ENCODE results near the gene RIC3. TPM values are rescaled to one million over a fixed set of nuclear protein-coding genes. Genes with fewer than 3 reads are reported as not detected.
A peak's percentile ranks its signal among the peaks of the same experiment; 100 is the strongest.

Gene RIC3
- total RNA-seq, 1 experiment from 2014 or later, result not detected

DNA sequence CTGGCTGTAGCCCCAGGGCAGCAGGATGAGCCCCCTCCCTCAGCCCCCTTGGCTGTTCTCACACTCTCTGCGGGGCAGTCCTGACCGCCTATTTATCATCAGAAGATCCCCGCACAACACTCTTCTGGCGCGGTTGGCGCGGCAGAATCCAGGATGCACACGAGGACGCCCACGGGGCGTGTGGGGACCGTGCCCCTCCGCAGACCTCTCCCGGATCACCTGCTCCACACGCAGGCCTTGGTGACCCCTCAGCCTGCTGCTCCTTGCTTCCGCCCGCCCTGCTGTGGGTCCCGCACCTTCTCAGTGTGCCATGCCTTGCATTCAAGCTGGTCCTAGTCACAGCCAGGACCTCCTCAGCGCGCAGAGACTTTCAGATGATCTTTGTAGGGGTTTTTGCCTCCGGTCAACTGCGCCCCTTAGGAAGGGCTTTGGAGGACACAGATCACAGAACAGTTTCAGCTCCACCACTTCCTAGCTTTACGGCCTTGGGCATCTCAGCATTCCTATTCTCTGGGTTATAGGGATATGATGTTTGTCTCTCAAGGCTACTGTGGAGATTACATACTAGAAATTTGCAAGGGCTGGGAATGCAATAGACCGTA, 88.7 kb downstream of the RIC3 start:
- peaks cover 18% of the 10 kb centered on the region for H3K27me3 ChIP-seq (replicated peaks; ENCODE audit: insufficient read depth, low read depth, low read length, poor library complexity)
- no peak for TF ChIP-seq EZH2 (IDR thresholded peaks at IDR 0.05; ENCODE audit: borderline replicate concordance, low read depth, low read length, poor library complexity, severe bottlenecking)
- TF ChIP-seq, protein P1, sequence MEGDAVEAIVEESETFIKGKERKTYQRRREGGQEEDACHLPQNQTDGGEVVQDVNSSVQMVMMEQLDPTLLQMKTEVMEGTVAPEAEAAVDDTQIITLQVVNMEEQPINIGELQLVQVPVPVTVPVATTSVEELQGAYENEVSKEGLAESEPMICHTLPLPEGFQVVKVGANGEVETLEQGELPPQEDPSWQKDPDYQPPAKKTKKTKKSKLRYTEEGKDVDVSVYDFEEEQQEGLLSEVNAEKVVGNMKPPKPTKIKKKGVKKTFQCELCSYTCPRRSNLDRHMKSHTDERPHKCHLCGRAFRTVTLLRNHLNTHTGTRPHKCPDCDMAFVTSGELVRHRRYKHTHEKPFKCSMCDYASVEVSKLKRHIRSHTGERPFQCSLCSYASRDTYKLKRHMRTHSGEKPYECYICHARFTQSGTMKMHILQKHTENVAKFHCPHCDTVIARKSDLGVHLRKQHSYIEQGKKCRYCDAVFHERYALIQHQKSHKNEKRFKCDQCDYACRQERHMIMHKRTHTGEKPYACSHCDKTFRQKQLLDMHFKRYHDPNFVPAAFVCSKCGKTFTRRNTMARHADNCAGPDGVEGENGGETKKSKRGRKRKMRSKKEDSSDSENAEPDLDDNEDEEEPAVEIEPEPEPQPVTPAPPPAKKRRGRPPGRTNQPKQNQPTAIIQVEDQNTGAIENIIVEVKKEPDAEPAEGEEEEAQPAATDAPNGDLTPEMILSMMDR (conservative IDR thresholded peaks at IDR 0.05; ENCODE audit: low read depth, low read length), result no peak
- H3K9me3 ChIP-seq (ENCODE audit: low read depth, low read length, poor library complexity, severe bottlenecking), result no peaks in the 10 kb centered on the region
- BruUV-seq (replicated peaks), result no TSS peak
- no peaks in the 10 kb centered on the region for H3K36me3 ChIP-seq (ENCODE audit: insufficient read depth, low read length, poor library complexity, severe bottlenecking)
- no peak overlapping the region for H3K27ac ChIP-seq (ENCODE audit: low read depth, low read length, poor library complexity, severe bottlenecking)
- intact Hi-C loops (cut with micrococcal nuclease; ENCODE audit: unreplicated experiment), result no loop called here
- CTCF ChIA-PET, result no interaction called here
- DNase-seq (ENCODE audit: low spot score), result no peak
- no peaks in the 10 kb centered on the region for H3K4me1 ChIP-seq (ENCODE audit: insufficient read depth, low read length, poor library complexity, severe bottlenecking)
- POLR2A ChIA-PET (ENCODE audit: low non-redundant PET), result no interaction called here
- H3K4me3 ChIP-seq (ENCODE audit: low read depth, low read length, poor library complexity, severe bottlenecking), result peak overlapping the region; percentile 33

DNA sequence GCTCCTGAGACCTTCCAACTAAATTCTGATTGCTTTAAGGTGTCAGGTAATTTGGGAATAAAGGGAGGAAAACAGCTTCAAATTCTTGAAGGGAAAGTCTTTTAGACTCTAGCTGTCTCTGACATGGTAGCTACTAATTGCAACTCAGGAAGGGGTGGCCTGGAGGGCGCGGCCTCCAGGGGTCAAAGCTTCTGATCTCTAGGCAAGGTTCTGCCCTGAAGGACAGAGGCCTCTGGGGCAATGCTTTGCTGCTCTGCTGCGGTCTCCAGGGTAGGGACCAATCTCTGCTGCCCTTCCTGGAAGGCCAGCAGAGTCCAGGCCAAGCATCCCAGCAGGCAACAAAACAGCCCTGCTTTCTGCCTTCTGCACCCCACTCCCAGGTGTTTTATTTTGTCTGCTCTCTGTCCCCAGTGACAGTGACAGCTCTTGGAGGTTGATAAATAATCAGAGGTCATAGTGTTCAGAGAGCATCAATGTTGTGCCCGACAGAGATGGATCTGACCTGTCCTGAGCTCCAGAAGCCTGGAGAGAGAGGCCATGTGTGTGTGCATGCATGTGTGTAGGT, 89.6 kb downstream of the RIC3 start:
- intact Hi-C loops (cut with micrococcal nuclease; ENCODE audit: unreplicated experiment), result no loop called here
- no TSS peak for BruUV-seq (replicated peaks)
- H3K36me3 ChIP-seq (ENCODE audit: insufficient read depth, low read length, poor library complexity, severe bottlenecking), result no peaks in the 10 kb centered on the region
- H3K4me3 ChIP-seq (ENCODE audit: low read depth, low read length, poor library complexity, severe bottlenecking), result no peak overlapping the region
- POLR2A ChIA-PET (ENCODE audit: low non-redundant PET), result no interaction called here
- peaks cover 18% of the 10 kb centered on the region for H3K27me3 ChIP-seq (replicated peaks; ENCODE audit: insufficient read depth, low read depth, low read length, poor library complexity)
- no peaks in the 10 kb centered on the region for H3K9me3 ChIP-seq (ENCODE audit: low read depth, low read length, poor library complexity, severe bottlenecking)
- DNase-seq (ENCODE audit: low spot score), result no peak
- H3K27ac ChIP-seq (ENCODE audit: low read depth, low read length, poor library complexity, severe bottlenecking), result no peak overlapping the region
- no peaks in the 10 kb centered on the region for H3K4me1 ChIP-seq (ENCODE audit: insufficient read depth, low read length, poor library complexity, severe bottlenecking)
- CTCF ChIA-PET, result no interaction called here
- no peak for TF ChIP-seq EZH2 (IDR thresholded peaks at IDR 0.05; ENCODE audit: borderline replicate concordance, low read depth, low read length, poor library complexity, severe bottlenecking)
- TF ChIP-seq, protein P1 (conservative IDR thresholded peaks at IDR 0.05; ENCODE audit: low read depth, low read length), result no peak

DNA sequence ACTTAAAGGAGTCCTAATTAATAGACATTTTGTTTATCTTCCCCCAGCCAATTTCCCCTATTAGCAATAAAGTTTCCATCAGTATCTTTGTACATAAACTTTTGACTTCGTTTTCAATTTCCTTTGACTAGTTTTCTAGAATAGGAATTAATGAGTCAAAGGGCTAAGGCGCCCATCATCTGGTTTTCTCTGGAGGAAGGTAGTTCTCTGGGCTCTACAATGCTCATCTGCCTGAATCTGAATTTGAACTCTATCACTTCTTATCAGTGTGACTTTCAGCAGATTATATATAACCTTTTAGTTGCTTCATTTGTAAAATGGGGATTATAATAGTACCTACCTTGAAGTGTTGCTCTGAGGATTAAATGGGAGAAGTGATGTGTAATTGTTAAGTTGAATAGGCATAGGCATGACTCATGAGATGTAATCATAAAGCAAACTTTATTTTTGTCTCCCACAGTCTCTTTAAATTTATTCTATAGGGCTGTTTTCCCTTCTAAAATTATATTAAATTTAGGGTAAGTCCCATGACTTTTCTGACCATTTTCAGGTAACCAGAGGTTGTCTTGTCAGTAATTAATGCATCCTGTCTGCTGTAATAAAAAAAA, 93.6 kb downstream of the RIC3 start:
- TF ChIP-seq EZH2 (IDR thresholded peaks at IDR 0.05; ENCODE audit: borderline replicate concordance, low read depth, low read length, poor library complexity, severe bottlenecking), result no peak
- TF ChIP-seq, protein P1 (conservative IDR thresholded peaks at IDR 0.05; ENCODE audit: low read depth, low read length), result no peak
- ChIA-PET CTCF (no interaction called here), POLR2A (ENCODE audit: low non-redundant PET) (no interaction called here)
- no TSS peak for BruUV-seq (replicated peaks)
- Histone ChIP-seq H3K27me3 (replicated peaks; ENCODE audit: insufficient read depth, low read depth, low read length, poor library complexity) (peaks cover 8% of the 10 kb centered on the region), H3K36me3 (ENCODE audit: insufficient read depth, low read length, poor library complexity, severe bottlenecking) (no peaks in the 10 kb centered on the region), H3K9me3 (ENCODE audit: low read depth, low read length, poor library complexity, severe bottlenecking) (no peaks in the 10 kb centered on the region), H3K4me3 (ENCODE audit: low read depth, low read length, poor library complexity, severe bottlenecking) (no peak overlapping the region), H3K4me1 (ENCODE audit: insufficient read depth, low read length, poor library complexity, severe bottlenecking) (no peaks in the 10 kb centered on the region), H3K27ac (ENCODE audit: low read depth, low read length, poor library complexity, severe bottlenecking) (no peak overlapping the region)
- no peak for DNase-seq (ENCODE audit: low spot score)
- intact Hi-C loops (cut with micrococcal nuclease; ENCODE audit: unreplicated experiment), result no loop called here
